B cell (primary cell): Measurements from ENCODE around the gene DDX60. TPM values are rescaled to one million over a fixed set of nuclear protein-coding genes. Genes with fewer than 3 reads are reported as not detected.

Experiments used
- ATAC-seq: fragments of 200-7000 bp; cut with Tn5 transposase; one replicate; pipeline ENCODE4 v1.10.0; 2021; ENCODE audit warnings: low read depth, mild to moderate bottlenecking, moderate number of reproducible peaks, moderate library complexity
- CTCF ChIA-PET: fragments of 350-600 bp; sonication (Branson Sonifier 250); formaldehyde crosslinking; loops from one replicate; lab custom pipeline; 2021; ENCODE audit warnings: antibody characterized with exemption, inconsistent platforms; lab: Charles Lee
- POLR2A ChIA-PET: fragments of 350-600 bp; sonication (Branson Sonifier 250); formaldehyde crosslinking; loops from one replicate; lab custom pipeline; 2021; ENCODE audit warnings: antibody characterized with exemption; lab: Charles Lee
- DNase-seq: peaks from one replicate; pipeline ENCODE4 v3.0.0; 2013
- H2AFZ ChIP-seq: 2 replicates; pipeline ENCODE4 v1.6.1; 2012; ENCODE audit warnings: mild to moderate bottlenecking, low read depth, low read length; ENCODE audit not compliant: insufficient read depth, poor library complexity, severe bottlenecking
- H3K27ac ChIP-seq, 2 donors: 1 replicate in 1 of 2; 2 replicates in 1 of 2; pipeline ENCODE4 v1.5.1; 2012 to 2013; ENCODE audit warnings: low read length in 2 of 2, mild to moderate bottlenecking in 2 of 2, moderate library complexity in 1 of 2
- H3K27me3 ChIP-seq, 4 experiments: fragments of 200-600 bp in 1 of 4; sonication (generic) in 1 of 4; replicated peaks in 1 of 4; 1 replicate in 2 of 4; 2 replicates in 2 of 4; pipeline versions ENCODE4 v1.6.1 to v1.7.0; 2013 to 2016; ENCODE audit warnings: low read length in 3 of 4, mild to moderate bottlenecking in 2 of 4, mixed read lengths in 1 of 4, moderate library complexity in 1 of 4; ENCODE audit not compliant: insufficient read depth in 4 of 4, control insufficient read depth in 3 of 4; ENCODE audit errors: control extremely low read depth in 1 of 4
- H3K36me3 ChIP-seq, 2 experiments: replicated peaks in 1 of 2; 1 replicate in 1 of 2; 2 replicates in 1 of 2; pipeline versions ENCODE4 v1.6.1 to v1.7.1; 2013; ENCODE audit warnings: low read length in 1 of 2; ENCODE audit not compliant: insufficient read depth in 2 of 2, control insufficient read depth in 1 of 2; ENCODE audit errors: control extremely low read depth in 1 of 2, extremely low read depth in 1 of 2
- H3K4me1 ChIP-seq, 2 donors: fragments of 200-600 bp in 1 of 2; sonication (generic) in 1 of 2; 1 replicate in 1 of 2; 2 replicates in 1 of 2; pipeline versions ENCODE4 v1.5.1 to v1.6.1; 2013 to 2017; ENCODE audit warnings: low read length in 2 of 2; ENCODE audit not compliant: control insufficient read depth in 2 of 2, insufficient read depth in 2 of 2
- H3K4me2 ChIP-seq: replicated peaks from 2 replicates; pipeline ENCODE3; 2012; ENCODE audit warnings: mild to moderate bottlenecking, low read depth, low read length; ENCODE audit not compliant: poor library complexity, severe bottlenecking
- H3K4me3 ChIP-seq, 5 experiments: fragments of 200-600 bp in 1 of 5; sonication (generic) in 1 of 5; 1 replicate in 3 of 5; 2 replicates in 2 of 5; pipeline versions ENCODE4 v1.5.1 to v1.7.0; 2011 to 2016; ENCODE audit warnings: low read length in 4 of 5, mild to moderate bottlenecking in 4 of 5, low read depth in 2 of 5, control low read depth in 1 of 5, moderate library complexity in 1 of 5; ENCODE audit not compliant: insufficient read depth in 1 of 5; ENCODE audit errors: control extremely low read depth in 1 of 5, extremely low read depth in 1 of 5
- H3K79me2 ChIP-seq: fragments of 200-600 bp; sonication (generic); one replicate; pipeline ENCODE4 v1.6.0; 2016; ENCODE audit warnings: low read length; ENCODE audit not compliant: control insufficient read depth, insufficient read depth
- H3K9ac ChIP-seq: fragments of 200-600 bp; sonication (generic); 2 replicates; pipeline ENCODE4 v1.6.1; 2017; ENCODE audit warnings: mild to moderate bottlenecking, low read length, moderate library complexity
- H3K9me3 ChIP-seq, 3 donors: one replicate each; pipeline versions ENCODE4 v1.6.1 to v1.7.1; 2013; ENCODE audit warnings: low read length in 2 of 3; ENCODE audit not compliant: control insufficient read depth in 2 of 3, insufficient read depth in 1 of 3; ENCODE audit errors: control extremely low read depth in 1 of 3
- H4K20me1 ChIP-seq: 2 replicates; pipeline ENCODE4 v1.6.0; 2012; ENCODE audit warnings: mild to moderate bottlenecking, low read length; ENCODE audit not compliant: insufficient read depth, control insufficient read depth, poor library complexity, severe bottlenecking
- H3K27ac Mint-ChIP-seq: one replicate; pipeline ENCODE4 v1.8.0; 2021; ENCODE audit warnings: mixed read lengths
- H3K27me3 Mint-ChIP-seq: one replicate; pipeline ENCODE4 v1.8.0; 2021; ENCODE audit warnings: mixed read lengths
- H3K4me1 Mint-ChIP-seq: one replicate; pipeline ENCODE4 v1.8.0; 2021; ENCODE audit warnings: mixed read lengths
- H3K4me3 Mint-ChIP-seq: one replicate; pipeline ENCODE4 v1.8.0; 2021; ENCODE audit warnings: mixed read lengths
- H3K9me3 Mint-ChIP-seq: one replicate; pipeline ENCODE4 v1.8.0; 2022; ENCODE audit warnings: mixed read lengths; ENCODE audit not compliant: insufficient read depth
- EZH2 ChIP-seq: IDR thresholded peaks from 2 replicates; pipeline ENCODE4 v1.6.1; 2012; ENCODE audit warnings: borderline replicate concordance, low read depth, mild to moderate bottlenecking, moderate library complexity, low read length; ENCODE audit not compliant: insufficient read depth, poor library complexity, severe bottlenecking
- WGBS: methylation state at CpG from one replicate; pipeline ENCODE4 v1.1.5; 2013; ENCODE audit warnings: missing lambda C conversion rate; ENCODE audit not compliant: insufficient coverage; 5-methylcytosine and 5-hydroxymethylcytosine counted together
- intact Hi-C: fragments of 100-400 bp; cut with micrococcal nuclease; formaldehyde crosslinking; loops from one replicate; pipeline ENCODE4 v1.10.0; 2022
- polyA plus RNA-seq: library from polyadenylated mRNA; depleted of rRNA; stranded (reverse); fragments of >200 nt; gene quantifications from 2 replicates; pipeline ENCODE4 v1.2.3, GENCODE V29; 2012
- total RNA-seq, 2 donors: library from RNA; stranded (reverse); fragments of 120-200 nt in 1 of 2; gene quantifications; 1 replicate in 1 of 2; 2 replicates in 1 of 2; pipeline versions ENCODE4 v1.2.3 to v1.2.4, GENCODE V29; 2013 to 2022
- TF ChIP-seq, protein P1 (sequence below): fragments of 200-600 bp; IDR thresholded peaks from one replicate; pipeline ENCODE4 v1.8.0; 2022; ENCODE audit warnings: antibody characterized with exemption, mild to moderate bottlenecking

DDX60 gene
- total and polyA plus RNA-seq, 2 donors (not counting 1 experiment from before 2014, with no cell fraction given), result 7.0 to 21.3 TPM

DNA sequence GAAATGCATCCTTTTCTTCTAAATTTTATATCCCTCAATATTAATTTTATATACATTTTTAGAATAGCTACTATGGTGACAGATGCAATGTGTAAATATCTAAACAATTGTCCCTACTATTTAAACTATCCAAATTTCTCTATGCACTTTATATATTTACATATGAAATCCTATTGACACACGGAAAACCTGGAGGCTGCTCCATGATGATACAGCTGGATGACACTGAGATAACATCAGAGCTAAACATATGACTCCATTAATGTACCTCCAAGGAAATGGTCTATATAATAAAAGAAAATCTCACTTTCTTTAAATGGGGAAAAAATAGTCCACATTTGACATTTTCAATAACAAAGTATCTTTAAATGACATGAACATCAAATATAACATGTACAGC is 43.7 kb downstream of the DDX60 start:
- H3K27ac Mint-ChIP-seq, result no peak overlapping the region
- no peak overlapping the region for H3K9ac ChIP-seq
- no peaks in the 10 kb centered on the region for H3K27me3 Mint-ChIP-seq
- intact Hi-C loops, result no loop called here
- H3K9me3 Mint-ChIP-seq, result no peaks in the 10 kb centered on the region
- no peak overlapping the region for H3K27ac ChIP-seq
- no peaks in the 10 kb centered on the region for H3K4me1 ChIP-seq
- ChIA-PET CTCF (interaction anchor here (0.6 kb wide), 1 partner anchor 9 kb away, joined by 3 read pairs; no protein-coding TSS in a partner anchor), POLR2A (no interaction called here)
- no peaks in the 10 kb centered on the region for H3K9me3 ChIP-seq
- no CpG with 5 or more reads among the region's 1 CpG for WGBS
- H4K20me1 ChIP-seq, result no peaks in the 10 kb centered on the region
- no peaks in the 10 kb centered on the region for H3K4me1 Mint-ChIP-seq
- no peaks in the 10 kb centered on the region for H3K79me2 ChIP-seq
- TF ChIP-seq EZH2, result no peak
- TF ChIP-seq, protein P1, sequence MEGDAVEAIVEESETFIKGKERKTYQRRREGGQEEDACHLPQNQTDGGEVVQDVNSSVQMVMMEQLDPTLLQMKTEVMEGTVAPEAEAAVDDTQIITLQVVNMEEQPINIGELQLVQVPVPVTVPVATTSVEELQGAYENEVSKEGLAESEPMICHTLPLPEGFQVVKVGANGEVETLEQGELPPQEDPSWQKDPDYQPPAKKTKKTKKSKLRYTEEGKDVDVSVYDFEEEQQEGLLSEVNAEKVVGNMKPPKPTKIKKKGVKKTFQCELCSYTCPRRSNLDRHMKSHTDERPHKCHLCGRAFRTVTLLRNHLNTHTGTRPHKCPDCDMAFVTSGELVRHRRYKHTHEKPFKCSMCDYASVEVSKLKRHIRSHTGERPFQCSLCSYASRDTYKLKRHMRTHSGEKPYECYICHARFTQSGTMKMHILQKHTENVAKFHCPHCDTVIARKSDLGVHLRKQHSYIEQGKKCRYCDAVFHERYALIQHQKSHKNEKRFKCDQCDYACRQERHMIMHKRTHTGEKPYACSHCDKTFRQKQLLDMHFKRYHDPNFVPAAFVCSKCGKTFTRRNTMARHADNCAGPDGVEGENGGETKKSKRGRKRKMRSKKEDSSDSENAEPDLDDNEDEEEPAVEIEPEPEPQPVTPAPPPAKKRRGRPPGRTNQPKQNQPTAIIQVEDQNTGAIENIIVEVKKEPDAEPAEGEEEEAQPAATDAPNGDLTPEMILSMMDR, result no peak
- no peak for DNase-seq
- H3K4me3 Mint-ChIP-seq, result no peak overlapping the region
- ATAC-seq, result no peak
- no peaks in the 10 kb centered on the region for H3K27me3 ChIP-seq
- no peak overlapping the region for H3K4me3 ChIP-seq
- peaks cover 7 to 65% of the 10 kb centered on the region in 2 experiments for H3K36me3 ChIP-seq
- H2AFZ ChIP-seq, result no peak overlapping the region
- H3K4me2 ChIP-seq, result no peak overlapping the region

DNA sequence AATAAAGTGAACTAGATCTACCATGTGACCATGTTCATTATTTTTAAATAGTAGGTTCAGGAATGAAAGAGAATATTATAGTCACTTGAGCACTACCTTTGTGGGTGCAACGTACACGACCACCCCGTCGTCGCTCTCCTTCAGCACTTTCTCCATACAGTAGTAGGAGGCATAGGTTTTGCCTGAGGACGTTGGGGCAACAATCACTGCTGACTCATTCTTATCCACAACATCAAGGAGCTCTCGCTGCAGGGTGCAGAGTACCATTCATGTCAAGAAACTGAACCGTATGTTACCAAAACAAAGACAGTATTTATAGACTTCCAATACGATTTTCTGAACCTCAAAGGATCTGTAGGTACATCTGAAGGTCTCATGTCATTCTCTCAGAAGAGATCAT is 44.7 kb downstream of the DDX60 start:
- H3K4me1 Mint-ChIP-seq, result no peaks in the 10 kb centered on the region
- peaks cover 7 to 63% of the 10 kb centered on the region in 2 experiments for H3K36me3 ChIP-seq
- no peaks in the 10 kb centered on the region for H3K27me3 ChIP-seq
- DNase-seq (no peak), ATAC-seq (no peak)
- H3K9me3 Mint-ChIP-seq, result no peaks in the 10 kb centered on the region
- no peak overlapping the region for H3K4me2 ChIP-seq
- H3K27me3 Mint-ChIP-seq, result no peaks in the 10 kb centered on the region
- H3K4me3 Mint-ChIP-seq, result no peak overlapping the region
- H3K9ac ChIP-seq, result no peak overlapping the region
- CTCF ChIA-PET, result no interaction called here
- H3K79me2 ChIP-seq, result no peaks in the 10 kb centered on the region
- H3K27ac ChIP-seq, result no peak overlapping the region
- H4K20me1 ChIP-seq, result no peaks in the 10 kb centered on the region
- no peak overlapping the region for H3K27ac Mint-ChIP-seq
- H2AFZ ChIP-seq, result no peak overlapping the region
- 97% methylated on average over 4 of the region's 9 CpGs for WGBS
- H3K4me1 ChIP-seq, result no peaks in the 10 kb centered on the region
- no peak for TF ChIP-seq EZH2
- TF ChIP-seq, protein P1, result no peak
- no peak overlapping the region for H3K4me3 ChIP-seq
- no peaks in the 10 kb centered on the region for H3K9me3 ChIP-seq
- intact Hi-C loops, result no loop called here
- POLR2A ChIA-PET, result no interaction called here
